ENCODE results near the gene DSCAML1. TPM values are rescaled to one million over a fixed set of nuclear protein-coding genes. Genes with fewer than 3 reads are reported as not detected.

The DSCAML1 gene
- total RNA-seq, 1 donor from 2014 or later: 0.16 TPM

- Histone ChIP-seq H3K4me2 (ENCODE audit: low read length) (no peak overlapping the region), H3K27me3 (ENCODE audit: insufficient read depth, low read length) (no peaks in the 10 kb centered on the region), H3K36me3 (ENCODE audit: insufficient read depth, low read length) (peaks cover 27% of the 10 kb centered on the region), H4K20me1 (ENCODE audit: insufficient read depth, low read length) (peaks cover 17% of the 10 kb centered on the region), H2AFZ (ENCODE audit: low read depth, low read length) (no peak overlapping the region), H3K79me2 (ENCODE audit: insufficient read depth, low read length) (no peaks in the 10 kb centered on the region), H3K9me3 (ENCODE audit: insufficient read depth, low read depth, low read length) (no peaks in the 10 kb centered on the region), H3K4me3 (ENCODE audit: insufficient read depth, low read depth, low read length) (no peak overlapping the region), H3K9ac (ENCODE audit: low read length) (no peak overlapping the region), H3K4me1 (ENCODE audit: insufficient read depth, low read length) (peaks cover 29% of the 10 kb centered on the region), H3K27ac (ENCODE audit: low read depth, low read length) (peak overlapping the region; percentile 8)
- peaks cover 2% of the 10 kb centered on the region for H3K9me3 Mint-ChIP-seq (ENCODE audit: unreplicated experiment)
- peaks cover 24% of the 10 kb centered on the region for H3K4me1 Mint-ChIP-seq (ENCODE audit: low read depth, unreplicated experiment)
- H3K27ac Mint-ChIP-seq (ENCODE audit: unreplicated experiment): peak overlapping the region; percentile 84
- TF ChIP-seq, protein P1, sequence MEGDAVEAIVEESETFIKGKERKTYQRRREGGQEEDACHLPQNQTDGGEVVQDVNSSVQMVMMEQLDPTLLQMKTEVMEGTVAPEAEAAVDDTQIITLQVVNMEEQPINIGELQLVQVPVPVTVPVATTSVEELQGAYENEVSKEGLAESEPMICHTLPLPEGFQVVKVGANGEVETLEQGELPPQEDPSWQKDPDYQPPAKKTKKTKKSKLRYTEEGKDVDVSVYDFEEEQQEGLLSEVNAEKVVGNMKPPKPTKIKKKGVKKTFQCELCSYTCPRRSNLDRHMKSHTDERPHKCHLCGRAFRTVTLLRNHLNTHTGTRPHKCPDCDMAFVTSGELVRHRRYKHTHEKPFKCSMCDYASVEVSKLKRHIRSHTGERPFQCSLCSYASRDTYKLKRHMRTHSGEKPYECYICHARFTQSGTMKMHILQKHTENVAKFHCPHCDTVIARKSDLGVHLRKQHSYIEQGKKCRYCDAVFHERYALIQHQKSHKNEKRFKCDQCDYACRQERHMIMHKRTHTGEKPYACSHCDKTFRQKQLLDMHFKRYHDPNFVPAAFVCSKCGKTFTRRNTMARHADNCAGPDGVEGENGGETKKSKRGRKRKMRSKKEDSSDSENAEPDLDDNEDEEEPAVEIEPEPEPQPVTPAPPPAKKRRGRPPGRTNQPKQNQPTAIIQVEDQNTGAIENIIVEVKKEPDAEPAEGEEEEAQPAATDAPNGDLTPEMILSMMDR (IDR thresholded peaks at IDR 0.05; ENCODE audit: insufficient read depth, low read depth, low read length): no peak
- TF ChIP-seq EZH2 (IDR thresholded peaks at IDR 0.05; ENCODE audit: insufficient read depth, low read length): no peak
- H3K36me3 Mint-ChIP-seq (ENCODE audit: low read depth, unreplicated experiment): peaks cover 53% of the 10 kb centered on the region
- peak; percentile 82 for DNase-seq (ENCODE audit: low read depth)
- H3K27me3 Mint-ChIP-seq (ENCODE audit: low read depth, unreplicated experiment): no peaks in the 10 kb centered on the region
- FAIRE-seq: peak; percentile 69
- H3K4me3 Mint-ChIP-seq (ENCODE audit: unreplicated experiment): no peak overlapping the region
Measured at GRCh38 chr11:117387992-117388755, 408.8 kb downstream of the DSCAML1 start.

GRCh38 chr11:117385906-117386305 lies 411.1 kb downstream of the DSCAML1 start:
- no peaks in the 10 kb centered on the region for H3K9me3 ChIP-seq (ENCODE audit: insufficient read depth, low read depth, low read length)
- no peak overlapping the region for H3K4me2 ChIP-seq (ENCODE audit: low read length)
- H2AFZ ChIP-seq (ENCODE audit: low read depth, low read length): no peak overlapping the region
- H3K27ac ChIP-seq (ENCODE audit: low read depth, low read length): no peak overlapping the region
- no peaks in the 10 kb centered on the region for H3K27me3 ChIP-seq (ENCODE audit: insufficient read depth, low read length)
- H4K20me1 ChIP-seq (ENCODE audit: insufficient read depth, low read length): peaks cover 26% of the 10 kb centered on the region
- no peaks in the 10 kb centered on the region for H3K79me2 ChIP-seq (ENCODE audit: insufficient read depth, low read length)
- no peak overlapping the region for H3K9ac ChIP-seq (ENCODE audit: low read length)
- peaks cover 41% of the 10 kb centered on the region for H3K36me3 Mint-ChIP-seq (ENCODE audit: low read depth, unreplicated experiment)
- no peak for FAIRE-seq
- H3K36me3 ChIP-seq (ENCODE audit: insufficient read depth, low read length): peaks cover 18% of the 10 kb centered on the region
- H3K4me3 Mint-ChIP-seq (ENCODE audit: unreplicated experiment): no peak overlapping the region
- H3K9me3 Mint-ChIP-seq (ENCODE audit: unreplicated experiment): peaks cover 2% of the 10 kb centered on the region
- no peak for TF ChIP-seq EZH2 (IDR thresholded peaks at IDR 0.05; ENCODE audit: insufficient read depth, low read length)
- TF ChIP-seq, protein P1 (IDR thresholded peaks at IDR 0.05; ENCODE audit: insufficient read depth, low read depth, low read length): no peak
- DNase-seq (ENCODE audit: low read depth): no peak
- H3K27ac Mint-ChIP-seq (ENCODE audit: unreplicated experiment): no peak overlapping the region
- peaks cover 29% of the 10 kb centered on the region for H3K4me1 ChIP-seq (ENCODE audit: insufficient read depth, low read length)
- H3K4me3 ChIP-seq (ENCODE audit: insufficient read depth, low read depth, low read length): no peak overlapping the region
- peaks cover 24% of the 10 kb centered on the region for H3K4me1 Mint-ChIP-seq (ENCODE audit: low read depth, unreplicated experiment)
- H3K27me3 Mint-ChIP-seq (ENCODE audit: low read depth, unreplicated experiment): no peaks in the 10 kb centered on the region

DNA sequence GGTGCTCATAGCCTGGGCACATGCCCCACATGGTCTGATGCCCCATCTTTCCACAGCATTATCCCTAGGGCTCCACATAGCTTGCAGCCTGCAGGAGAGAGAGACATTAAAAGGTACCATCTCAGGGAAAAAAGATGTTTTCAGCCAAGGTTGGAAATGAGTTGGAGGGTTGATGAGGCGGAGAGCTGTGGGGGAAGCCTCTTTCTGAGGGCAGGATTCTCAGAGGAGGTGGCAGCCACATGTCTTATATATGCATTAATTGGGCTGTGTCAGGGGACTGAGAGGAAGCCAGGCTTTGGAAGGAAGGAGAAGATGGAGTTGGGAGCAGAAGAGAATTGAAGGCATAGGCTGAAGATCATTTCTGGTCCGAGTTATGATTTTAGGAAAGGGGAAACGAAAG lies 411.5 kb downstream of the DSCAML1 start:
- H3K4me3 ChIP-seq (ENCODE audit: insufficient read depth, low read depth, low read length): no peak overlapping the region
- peaks cover 23% of the 10 kb centered on the region for H4K20me1 ChIP-seq (ENCODE audit: insufficient read depth, low read length)
- no peak overlapping the region for H2AFZ ChIP-seq (ENCODE audit: low read depth, low read length)
- TF ChIP-seq EZH2 (IDR thresholded peaks at IDR 0.05; ENCODE audit: insufficient read depth, low read length): no peak
- TF ChIP-seq, protein P1 (IDR thresholded peaks at IDR 0.05; ENCODE audit: insufficient read depth, low read depth, low read length): no peak
- Mint-ChIP-seq H3K4me3 (ENCODE audit: unreplicated experiment) (no peak overlapping the region), H3K9me3 (ENCODE audit: unreplicated experiment) (peaks cover 2% of the 10 kb centered on the region), H3K4me1 (ENCODE audit: low read depth, unreplicated experiment) (peaks cover 24% of the 10 kb centered on the region), H3K36me3 (ENCODE audit: low read depth, unreplicated experiment) (peaks cover 41% of the 10 kb centered on the region), H3K27me3 (ENCODE audit: low read depth, unreplicated experiment) (no peaks in the 10 kb centered on the region), H3K27ac (ENCODE audit: unreplicated experiment) (no peak overlapping the region)
- peaks cover 18% of the 10 kb centered on the region for H3K36me3 ChIP-seq (ENCODE audit: insufficient read depth, low read length)
- H3K9ac ChIP-seq (ENCODE audit: low read length): no peak overlapping the region
- no peaks in the 10 kb centered on the region for H3K27me3 ChIP-seq (ENCODE audit: insufficient read depth, low read length)
- no peaks in the 10 kb centered on the region for H3K9me3 ChIP-seq (ENCODE audit: insufficient read depth, low read depth, low read length)
- H3K4me1 ChIP-seq (ENCODE audit: insufficient read depth, low read length): peaks cover 29% of the 10 kb centered on the region
- FAIRE-seq: no peak
- no peak overlapping the region for H3K4me2 ChIP-seq (ENCODE audit: low read length)
- no peak overlapping the region for H3K27ac ChIP-seq (ENCODE audit: low read depth, low read length)
- no peak for DNase-seq (ENCODE audit: low read depth)
- no peaks in the 10 kb centered on the region for H3K79me2 ChIP-seq (ENCODE audit: insufficient read depth, low read length)
